ENCODE measurements around the gene MAP2K3. TPM values are rescaled to one million over a fixed set of nuclear protein-coding genes. Genes with fewer than 3 reads are reported as not detected.
"Not testable (repeated sequence)": the region's sequence is repeated elsewhere in the genome, so short reads cannot be mapped to it uniquely, and the experiment has no call there.

The MAP2K3 gene
- total RNA-seq, 1 donor from 2014 or later, result 29.2 TPM

DNA sequence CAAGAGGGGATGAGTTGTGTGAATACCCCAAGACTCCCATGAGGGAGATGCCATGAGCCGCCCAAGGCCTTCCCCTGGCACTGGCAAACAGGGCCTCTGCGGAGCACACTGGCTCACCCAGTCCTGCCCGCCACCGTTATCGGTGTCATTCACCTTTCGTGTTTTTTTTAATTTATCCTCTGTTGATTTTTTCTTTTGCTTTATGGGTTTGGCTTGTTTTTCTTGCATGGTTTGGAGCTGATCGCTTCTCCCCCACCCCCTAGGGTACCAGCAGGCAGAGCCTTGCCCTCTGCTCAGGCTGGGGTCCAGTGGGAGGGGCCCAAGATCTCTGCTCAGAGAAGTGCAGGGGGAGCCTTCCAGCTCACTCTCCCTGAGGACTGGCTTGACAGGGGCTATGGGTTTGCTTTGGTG lies 30.2 kb downstream of the MAP2K3 start:
- not testable (repeated sequence) for DNase-seq (ENCODE audit: low read depth); H3K4me3 ChIP-seq (ENCODE audit: low read depth, low read length); H3K36me3 ChIP-seq (ENCODE audit: control insufficient read depth, insufficient read depth, low read length); H3K27me3 ChIP-seq (ENCODE audit: control insufficient read depth, insufficient read depth, low read length)

DNA sequence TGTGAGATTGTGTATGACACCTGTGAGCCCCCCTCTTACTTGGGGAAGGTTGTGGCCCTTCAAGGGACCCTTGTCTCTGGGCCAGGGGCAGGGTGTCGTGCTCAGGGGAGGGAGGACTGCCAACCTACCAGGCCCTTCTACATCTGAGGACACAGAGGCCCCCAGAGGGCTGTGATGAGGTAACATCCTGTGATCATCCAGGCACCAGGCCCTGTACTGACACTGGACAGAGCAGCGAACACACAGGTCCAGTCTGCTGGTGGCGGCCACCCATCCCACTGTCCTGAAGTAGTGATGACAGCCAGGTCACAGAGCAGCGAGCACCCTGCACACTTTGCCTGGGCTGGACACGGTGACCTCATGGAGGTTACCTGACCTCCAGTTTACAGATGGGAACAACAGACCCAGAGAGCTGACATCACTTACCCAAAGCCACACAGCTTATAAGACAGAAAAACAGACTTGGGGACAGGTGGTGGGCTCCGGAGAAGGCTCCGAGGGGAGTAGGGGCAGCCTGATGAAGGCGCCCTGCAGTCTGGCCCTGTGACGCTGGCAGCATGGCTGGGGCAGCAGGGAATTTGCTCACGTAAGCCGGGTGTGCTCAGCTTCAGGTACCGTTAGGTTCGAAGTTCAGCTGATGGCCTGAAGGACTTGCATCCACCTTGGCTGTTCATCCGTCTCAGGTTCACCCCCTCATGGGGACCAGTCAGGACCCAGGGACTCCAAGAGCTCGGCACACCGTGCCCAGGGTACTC lies 30.9 kb downstream of the MAP2K3 start:
- not testable (repeated sequence) for DNase-seq (ENCODE audit: low read depth); H3K27me3 ChIP-seq (ENCODE audit: control insufficient read depth, insufficient read depth, low read length); H3K36me3 ChIP-seq (ENCODE audit: control insufficient read depth, insufficient read depth, low read length); H3K4me3 ChIP-seq (ENCODE audit: low read depth, low read length)

DNA sequence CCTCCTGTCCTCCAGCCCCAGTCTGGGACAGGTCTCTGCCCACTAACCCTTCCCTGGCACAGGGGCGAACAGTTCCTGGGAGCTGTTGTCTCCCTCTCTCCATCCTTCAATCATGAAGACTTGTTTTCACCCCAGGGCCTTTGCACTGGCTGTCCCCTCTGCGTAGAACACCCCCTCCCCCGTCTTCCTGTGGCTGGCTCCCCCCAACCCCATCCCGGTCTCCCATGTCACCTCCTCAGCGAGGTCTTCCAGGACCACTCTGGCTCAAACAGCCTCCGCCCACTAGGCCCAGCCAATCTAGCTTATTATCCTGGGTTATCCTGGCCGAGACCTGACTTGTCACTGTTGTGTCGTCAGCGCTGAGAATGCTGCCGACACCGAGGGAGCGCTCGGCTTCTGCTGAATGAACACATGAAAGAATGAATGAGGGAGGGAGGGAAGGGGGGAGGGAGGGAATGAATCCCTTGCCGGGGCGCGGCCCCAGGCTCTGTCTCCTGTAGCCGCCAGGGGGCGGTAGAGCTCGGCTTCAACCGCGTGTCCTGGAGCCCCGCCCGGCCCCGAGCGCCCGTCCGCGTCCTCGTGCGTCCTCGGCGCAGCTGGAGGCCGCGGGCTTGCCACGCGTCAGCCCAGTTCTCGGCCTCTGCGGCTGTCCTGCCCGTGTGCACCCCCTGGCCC lies 31.8 kb downstream of the MAP2K3 start:
- DNase-seq (ENCODE audit: low read depth); H3K4me3 ChIP-seq (ENCODE audit: low read depth, low read length); H3K36me3 ChIP-seq (ENCODE audit: control insufficient read depth, insufficient read depth, low read length): not testable (repeated sequence)

DNA sequence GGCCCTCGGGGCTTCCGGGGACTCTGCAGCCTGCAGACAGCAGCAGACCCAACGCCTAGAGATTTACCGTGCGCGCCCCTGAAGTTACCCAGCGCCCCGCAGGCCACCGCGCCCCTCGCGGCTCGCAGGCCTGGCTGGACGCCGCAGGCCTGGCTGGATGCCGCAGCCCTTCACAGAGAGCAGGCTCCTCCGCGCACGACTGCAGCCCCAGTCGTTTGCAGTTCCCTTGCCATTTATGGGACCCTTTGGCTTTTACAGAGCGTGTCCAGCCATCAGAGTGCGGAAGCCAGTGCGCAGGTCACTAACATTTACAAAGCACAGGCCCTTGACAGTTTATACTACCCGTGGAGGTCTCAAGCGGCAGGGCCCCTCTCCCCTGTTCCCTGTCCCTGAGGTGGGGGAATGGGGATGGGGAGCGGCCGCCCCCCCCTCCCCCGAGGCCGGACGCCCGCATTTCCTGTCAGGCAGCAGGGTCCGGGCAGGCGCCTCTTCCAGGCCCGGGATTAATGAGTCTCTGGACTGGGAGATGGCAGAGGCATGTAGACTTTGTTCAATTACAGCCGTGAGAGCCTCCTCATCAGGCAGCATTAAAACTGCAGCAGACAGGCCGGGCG lies 32.5 kb downstream of the MAP2K3 start:
- not testable (repeated sequence) for H3K36me3 ChIP-seq (ENCODE audit: control insufficient read depth, insufficient read depth, low read length); H3K4me3 ChIP-seq (ENCODE audit: low read depth, low read length); H3K27me3 ChIP-seq (ENCODE audit: control insufficient read depth, insufficient read depth, low read length); DNase-seq (ENCODE audit: low read depth)

More for the DNA sequence above, 31.8 kb downstream of the MAP2K3 start:
- H3K27me3 ChIP-seq (ENCODE audit: control insufficient read depth, insufficient read depth, low read length), result not testable (repeated sequence)

DNA sequence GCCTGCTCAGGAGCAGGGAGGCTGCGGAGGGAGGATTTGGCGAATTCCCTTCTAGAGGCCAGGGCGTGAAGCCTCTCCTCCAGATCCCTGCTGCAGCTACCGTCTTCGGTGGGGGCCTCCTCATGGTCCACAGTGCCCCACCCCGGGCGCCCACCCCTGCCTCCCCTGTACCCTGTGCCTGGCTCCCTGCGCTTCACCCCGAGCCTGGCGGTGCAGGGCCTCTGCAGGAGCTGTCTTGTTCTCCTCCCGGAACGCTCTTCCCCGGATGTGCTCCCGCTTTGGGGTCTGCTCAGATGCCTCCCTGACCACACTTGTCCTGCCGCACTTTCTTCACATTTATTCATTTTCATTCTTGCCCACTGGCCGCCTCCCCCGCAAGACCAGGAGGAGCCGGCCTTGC lies 33.3 kb downstream of the MAP2K3 start:
- H3K36me3 ChIP-seq (ENCODE audit: control insufficient read depth, insufficient read depth, low read length); H3K4me3 ChIP-seq (ENCODE audit: low read depth, low read length); H3K27me3 ChIP-seq (ENCODE audit: control insufficient read depth, insufficient read depth, low read length); DNase-seq (ENCODE audit: low read depth): not testable (repeated sequence)

DNA sequence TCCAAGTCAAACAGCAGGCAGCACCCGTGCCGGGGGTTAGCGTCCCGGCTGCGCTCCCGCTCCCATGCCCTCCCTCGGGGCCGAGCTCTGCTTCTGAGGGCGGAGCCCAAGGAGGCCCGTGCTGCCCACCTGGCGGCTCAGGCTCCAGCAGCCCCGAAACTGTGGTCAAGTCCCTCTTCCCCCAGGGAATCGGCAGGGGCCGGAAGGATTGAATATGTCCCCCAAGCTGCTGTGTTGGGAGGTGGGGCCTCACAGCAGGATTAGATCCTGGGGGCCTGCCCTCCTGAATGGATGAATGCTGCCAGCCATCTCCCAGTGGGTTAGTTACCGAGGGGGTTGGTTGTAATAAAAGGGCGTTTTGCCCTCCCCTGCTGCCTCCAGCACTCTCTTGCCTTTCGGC lies 33.9 kb downstream of the MAP2K3 start:
- no peak for DNase-seq (ENCODE audit: low read depth)
- H3K27me3 ChIP-seq (ENCODE audit: control insufficient read depth, insufficient read depth, low read length), result peaks cover under 1% of the 10 kb centered on the region
- peaks cover 1% of the 10 kb centered on the region for H3K36me3 ChIP-seq (ENCODE audit: control insufficient read depth, insufficient read depth, low read length)
- TF ChIP-seq, protein P1, sequence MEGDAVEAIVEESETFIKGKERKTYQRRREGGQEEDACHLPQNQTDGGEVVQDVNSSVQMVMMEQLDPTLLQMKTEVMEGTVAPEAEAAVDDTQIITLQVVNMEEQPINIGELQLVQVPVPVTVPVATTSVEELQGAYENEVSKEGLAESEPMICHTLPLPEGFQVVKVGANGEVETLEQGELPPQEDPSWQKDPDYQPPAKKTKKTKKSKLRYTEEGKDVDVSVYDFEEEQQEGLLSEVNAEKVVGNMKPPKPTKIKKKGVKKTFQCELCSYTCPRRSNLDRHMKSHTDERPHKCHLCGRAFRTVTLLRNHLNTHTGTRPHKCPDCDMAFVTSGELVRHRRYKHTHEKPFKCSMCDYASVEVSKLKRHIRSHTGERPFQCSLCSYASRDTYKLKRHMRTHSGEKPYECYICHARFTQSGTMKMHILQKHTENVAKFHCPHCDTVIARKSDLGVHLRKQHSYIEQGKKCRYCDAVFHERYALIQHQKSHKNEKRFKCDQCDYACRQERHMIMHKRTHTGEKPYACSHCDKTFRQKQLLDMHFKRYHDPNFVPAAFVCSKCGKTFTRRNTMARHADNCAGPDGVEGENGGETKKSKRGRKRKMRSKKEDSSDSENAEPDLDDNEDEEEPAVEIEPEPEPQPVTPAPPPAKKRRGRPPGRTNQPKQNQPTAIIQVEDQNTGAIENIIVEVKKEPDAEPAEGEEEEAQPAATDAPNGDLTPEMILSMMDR (IDR thresholded peaks at IDR 0.05; ENCODE audit: insufficient read depth, low read length, poor library complexity, severe bottlenecking), result no peak
- no peak overlapping the region for H3K4me3 ChIP-seq (ENCODE audit: low read depth, low read length)

DNA sequence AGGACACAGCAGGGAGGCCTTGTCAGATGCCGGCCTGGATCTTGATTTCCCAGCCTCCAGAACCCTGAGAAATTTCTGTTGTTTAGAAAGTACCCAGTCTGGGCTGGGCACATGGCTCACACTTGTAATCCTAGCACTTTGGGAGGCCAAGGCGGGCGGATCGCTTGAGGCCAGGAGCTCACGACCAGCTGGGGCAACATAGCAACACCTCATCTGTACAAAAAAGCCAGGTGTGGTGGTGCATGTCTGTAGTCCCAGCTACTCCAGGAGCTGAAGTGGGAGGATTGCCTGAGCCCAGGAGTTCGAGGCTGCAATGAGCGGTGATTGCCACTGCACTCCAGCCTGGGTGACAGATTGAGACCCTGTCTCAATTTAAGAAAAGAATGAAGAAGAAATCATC lies 34.3 kb downstream of the MAP2K3 start:
- DNase-seq (ENCODE audit: low read depth); H3K4me3 ChIP-seq (ENCODE audit: low read depth, low read length); H3K36me3 ChIP-seq (ENCODE audit: control insufficient read depth, insufficient read depth, low read length); H3K27me3 ChIP-seq (ENCODE audit: control insufficient read depth, insufficient read depth, low read length): not testable (repeated sequence)

DNA sequence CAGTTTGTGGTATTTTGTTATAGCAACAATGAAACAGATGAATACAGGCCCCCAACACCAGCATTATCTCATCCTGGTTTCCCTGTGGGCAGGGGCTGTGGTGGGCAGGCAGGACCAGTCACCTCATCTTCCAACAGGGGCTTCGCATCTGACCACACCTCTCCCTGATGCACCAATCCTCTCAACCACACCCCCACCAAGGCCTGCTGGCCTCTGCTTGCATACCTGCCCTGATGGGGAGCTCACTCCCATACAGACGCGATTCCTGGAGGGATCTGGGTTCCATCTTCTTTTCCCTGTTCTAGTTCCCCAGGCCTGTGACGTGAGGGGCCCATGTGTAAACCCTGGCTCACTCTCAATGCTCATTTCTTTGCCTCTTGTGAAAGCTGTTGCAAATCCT lies 34.7 kb downstream of the MAP2K3 start:
- not testable (repeated sequence) for DNase-seq (ENCODE audit: low read depth); H3K4me3 ChIP-seq (ENCODE audit: low read depth, low read length); H3K36me3 ChIP-seq (ENCODE audit: control insufficient read depth, insufficient read depth, low read length); H3K27me3 ChIP-seq (ENCODE audit: control insufficient read depth, insufficient read depth, low read length)

DNA sequence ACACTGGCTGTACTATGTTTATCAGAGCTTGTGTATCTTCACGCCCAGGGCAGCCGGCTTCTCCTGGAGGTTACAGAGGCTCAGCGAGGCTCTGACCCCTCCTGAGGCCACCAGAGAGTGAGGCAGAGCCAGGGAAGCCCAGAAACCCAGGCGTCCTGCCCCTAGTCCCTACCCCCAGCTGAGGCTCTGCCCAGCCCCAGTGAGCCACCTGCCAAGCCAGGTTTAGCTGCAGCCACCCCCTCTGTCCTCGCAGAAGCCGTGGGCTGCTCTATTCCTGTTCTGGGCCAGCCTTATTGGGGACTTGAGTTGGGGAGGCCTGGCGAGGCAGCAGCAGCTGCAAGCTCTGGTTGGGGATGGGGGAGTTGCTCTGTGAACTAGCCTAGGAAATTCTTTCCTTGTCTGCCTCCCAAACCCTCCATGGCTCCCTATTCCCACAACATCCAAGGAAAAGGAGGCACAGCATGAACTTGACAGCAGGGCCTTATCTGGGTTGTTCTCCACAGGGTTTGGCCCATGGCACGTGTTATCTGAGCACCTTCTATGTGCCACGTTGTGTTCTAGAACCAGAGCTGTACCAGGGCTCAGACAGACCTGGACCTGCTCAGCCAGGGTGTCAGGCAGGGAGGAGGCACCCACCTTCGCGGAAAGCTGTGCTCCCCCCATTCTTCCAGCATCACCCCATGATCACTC lies 35.3 kb downstream of the MAP2K3 start:
- not testable (repeated sequence) for H3K4me3 ChIP-seq (ENCODE audit: low read depth, low read length)

DNA sequence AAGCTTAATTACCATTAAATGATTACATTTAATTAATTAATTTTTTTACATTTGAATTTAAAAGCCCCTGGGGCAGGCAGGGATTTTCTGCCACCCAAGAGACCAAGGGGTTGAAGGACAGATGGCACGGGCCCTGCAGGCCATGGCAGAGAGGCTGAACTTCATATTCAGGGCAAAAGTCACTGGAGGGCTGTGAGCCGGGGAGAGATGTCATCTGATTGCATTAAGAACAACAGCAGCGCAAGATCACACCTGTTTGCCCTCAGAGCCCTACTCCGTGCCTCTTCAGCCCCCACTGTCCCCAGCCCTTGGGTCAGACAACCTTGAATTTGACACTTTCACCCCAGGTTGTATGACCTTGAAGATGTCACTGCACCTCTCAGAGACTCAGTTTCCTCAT lies 35.9 kb downstream of the MAP2K3 start:
- not testable (repeated sequence) for DNase-seq (ENCODE audit: low read depth); H3K27me3 ChIP-seq (ENCODE audit: control insufficient read depth, insufficient read depth, low read length); H3K36me3 ChIP-seq (ENCODE audit: control insufficient read depth, insufficient read depth, low read length); H3K4me3 ChIP-seq (ENCODE audit: low read depth, low read length)

More for the DNA sequence above, 35.3 kb downstream of the MAP2K3 start:
- not testable (repeated sequence) for DNase-seq (ENCODE audit: low read depth); H3K27me3 ChIP-seq (ENCODE audit: control insufficient read depth, insufficient read depth, low read length); H3K36me3 ChIP-seq (ENCODE audit: control insufficient read depth, insufficient read depth, low read length)

DNA sequence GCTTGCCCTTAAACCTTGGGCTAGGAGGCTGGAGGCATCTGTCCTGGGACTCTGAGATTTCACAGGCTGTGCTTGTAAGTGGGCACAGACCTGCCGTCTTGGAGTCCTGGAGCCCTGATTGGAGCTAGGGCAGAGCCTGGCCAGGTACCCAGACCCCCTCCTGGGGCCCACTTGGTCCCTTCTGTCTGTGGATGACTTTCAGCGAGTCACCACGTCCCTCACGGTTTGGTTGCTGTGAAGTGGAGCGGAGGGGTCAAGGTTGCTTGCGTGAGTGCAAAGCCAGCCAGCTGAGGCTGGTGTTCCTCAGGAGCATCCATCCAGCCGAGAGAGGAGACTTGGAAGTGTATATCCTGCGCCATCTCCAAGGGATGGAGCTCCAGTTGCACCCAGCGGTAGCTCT lies 36.5 kb downstream of the MAP2K3 start:
- H3K4me3 ChIP-seq (ENCODE audit: low read depth, low read length); H3K27me3 ChIP-seq (ENCODE audit: control insufficient read depth, insufficient read depth, low read length); DNase-seq (ENCODE audit: low read depth); H3K36me3 ChIP-seq (ENCODE audit: control insufficient read depth, insufficient read depth, low read length): not testable (repeated sequence)

DNA sequence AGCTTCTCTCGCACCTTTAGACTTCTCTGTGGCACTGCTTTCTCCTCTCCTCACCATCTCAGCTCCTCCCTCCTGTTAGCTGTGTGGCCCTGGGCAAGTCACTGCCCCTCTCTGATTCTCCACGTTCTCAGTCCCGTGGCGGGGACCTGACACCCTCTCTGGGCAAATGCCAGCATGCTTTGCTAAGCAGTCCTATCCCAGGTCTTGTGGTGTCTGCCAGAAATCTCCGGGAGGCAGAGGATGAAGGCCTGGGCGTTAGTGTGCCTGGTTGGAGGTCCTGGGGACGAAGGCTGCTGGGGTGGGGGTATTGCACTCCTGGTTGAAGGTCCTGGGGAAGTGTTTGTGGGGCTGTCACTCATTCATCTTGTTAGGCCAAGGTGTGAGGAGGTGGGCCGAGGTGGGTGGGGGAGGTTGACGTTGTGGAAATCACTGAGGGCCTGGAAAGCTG lies 37.3 kb downstream of the MAP2K3 start:
- not testable (repeated sequence) for H3K27me3 ChIP-seq (ENCODE audit: control insufficient read depth, insufficient read depth, low read length); H3K36me3 ChIP-seq (ENCODE audit: control insufficient read depth, insufficient read depth, low read length); DNase-seq (ENCODE audit: low read depth); H3K4me3 ChIP-seq (ENCODE audit: low read depth, low read length)

Measured in kidney epithelial cell (primary cell).